WTC11 (cell line): Measurements from ENCODE around the gene DGCR2. TPM values are rescaled to one million over a fixed set of nuclear protein-coding genes. Genes with fewer than 3 reads are reported as not detected.

Experiments
- ATAC-seq: fragments of 200-7000 bp; cut with Tn5 transposase; 2 replicates; pipeline ENCODE4 v1.10.0; 2021; ENCODE audit warnings: mild to moderate bottlenecking, moderate library complexity
- CTCF ChIA-PET: fragments of 300-600 bp; sonication (Branson Sonifier 250); formaldehyde crosslinking; loops from one replicate; lab custom pipeline; 2021; ENCODE audit warnings: antibody characterized with exemption; lab: Charles Lee
- POLR2A ChIA-PET: fragments of 350-600 bp; sonication (Branson Sonifier 250); formaldehyde crosslinking; loops from one replicate; lab custom pipeline; 2021; ENCODE audit warnings: antibody characterized with exemption; lab: Charles Lee
- DNase-seq: peaks from one replicate; pipeline ENCODE4 v3.0.0; 2021; ENCODE audit warnings: low spot score
- H3K27ac Mint-ChIP-seq: 2 replicates; pipeline ENCODE4 v1.8.0; 2021; ENCODE audit warnings: mixed read lengths
- H3K27me3 Mint-ChIP-seq: 2 replicates; pipeline ENCODE4 v1.8.0; 2021; ENCODE audit warnings: low read depth, mild to moderate bottlenecking, moderate library complexity, mixed read lengths
- H3K36me3 Mint-ChIP-seq: 2 replicates; pipeline ENCODE4 v1.8.0; 2021; ENCODE audit warnings: mixed read lengths
- H3K4me1 Mint-ChIP-seq: 2 replicates; pipeline ENCODE4 v1.8.0; 2022; ENCODE audit warnings: mixed read lengths
- H3K4me3 Mint-ChIP-seq: 2 replicates; pipeline ENCODE4 v1.8.0; 2021; ENCODE audit warnings: mild to moderate bottlenecking, moderate library complexity, mixed read lengths
- H3K9me3 Mint-ChIP-seq: 2 replicates; pipeline ENCODE4 v1.8.0; 2021; ENCODE audit warnings: mixed read lengths
- ATF1 ChIP-seq: sonication (generic); formaldehyde crosslinking; IDR thresholded peaks from 2 replicates; pipeline ENCODE4 v1.8.1; 2023; ENCODE audit warnings: mild to moderate bottlenecking, moderate library complexity, missing genetic modification reagents
- CREB1 ChIP-seq: sonication (generic); formaldehyde crosslinking; IDR thresholded peaks from 2 replicates; pipeline ENCODE4 v1.8.0; 2023; ENCODE audit warnings: mild to moderate bottlenecking, missing genetic modification reagents
- CREM ChIP-seq: sonication (generic); formaldehyde crosslinking; IDR thresholded peaks from 2 replicates; pipeline ENCODE4 v1.8.1; 2022; ENCODE audit warnings: mild to moderate bottlenecking, missing genetic modification reagents, moderate library complexity
- FOXP1 ChIP-seq: sonication (generic); formaldehyde crosslinking; IDR thresholded peaks from 2 replicates; pipeline ENCODE4 v1.8.0; 2022; ENCODE audit warnings: missing genetic modification reagents, mild to moderate bottlenecking, moderate library complexity, borderline replicate concordance
- GTF2I ChIP-seq: fragments of 250-450 bp; sonication (Bioruptor Pico); conservative IDR thresholded peaks from 2 replicates; pipeline ENCODE4 v1.4.0; 2021; ENCODE audit warnings: mild to moderate bottlenecking
- JAZF1 ChIP-seq: fragments of 250-450 bp; sonication (Bioruptor Pico); IDR thresholded peaks from 2 replicates; pipeline ENCODE4 v1.9.0; 2021; ENCODE audit warnings: moderate library complexity, mild to moderate bottlenecking, inconsistent platforms
- MXD4 ChIP-seq: fragments of 250-450 bp; sonication (Bioruptor Pico); IDR thresholded peaks from 2 replicates; pipeline ENCODE4 v1.8.0; 2021; ENCODE audit warnings: mild to moderate bottlenecking, moderate library complexity, borderline replicate concordance
- NR2C2 ChIP-seq: sonication (generic); formaldehyde crosslinking; IDR thresholded peaks from 2 replicates; pipeline ENCODE4 v1.8.0; 2022; ENCODE audit warnings: mild to moderate bottlenecking, missing genetic modification reagents
- NR3C1 ChIP-seq: sonication (generic); formaldehyde crosslinking; conservative IDR thresholded peaks from 2 replicates; pipeline ENCODE4 v1.8.1; 2023; ENCODE audit warnings: low read depth, mild to moderate bottlenecking, missing genetic modification reagents
- PRRX2 ChIP-seq: fragments of 250-450 bp; sonication (Bioruptor Pico); IDR thresholded peaks from 2 replicates; pipeline ENCODE4 v1.8.0; 2021; ENCODE audit warnings: mild to moderate bottlenecking
- SOX15 ChIP-seq: fragments of 250-450 bp; sonication (Bioruptor Pico); IDR thresholded peaks from 2 replicates; pipeline ENCODE4 v1.9.0; 2021; ENCODE audit warnings: mild to moderate bottlenecking
- TEAD1 ChIP-seq: sonication (generic); formaldehyde crosslinking; IDR thresholded peaks from 2 replicates; pipeline ENCODE4 v1.8.0; 2022; ENCODE audit warnings: mild to moderate bottlenecking, missing genetic modification reagents
- total RNA-seq: library from RNA; stranded (reverse); gene quantifications from 3 replicates; pipeline ENCODE4 v1.2.3, GENCODE V29; 2021
- TF ChIP-seq, protein P1 (sequence below): sonication (generic); formaldehyde crosslinking; IDR thresholded peaks from 2 replicates; pipeline ENCODE4 v1.8.1; 2023; ENCODE audit warnings: mild to moderate bottlenecking, missing genetic modification reagents, moderate library complexity
- TF ChIP-seq, protein P2 (sequence below): sonication (generic); formaldehyde crosslinking; IDR thresholded peaks from 2 replicates; pipeline ENCODE4 v1.8.1; 2023; ENCODE audit warnings: mild to moderate bottlenecking, missing genetic modification reagents, borderline replicate concordance
- TF ChIP-seq, protein P3 (sequence below): sonication (generic); formaldehyde crosslinking; IDR thresholded peaks from 2 replicates; pipeline ENCODE4 v1.8.1; 2023; ENCODE audit warnings: mild to moderate bottlenecking, moderate library complexity, missing genetic modification reagents
- TF ChIP-seq, protein P4 (sequence below): sonication (generic); formaldehyde crosslinking; IDR thresholded peaks from 2 replicates; pipeline ENCODE4 v1.8.0; 2022; ENCODE audit warnings: missing genetic modification reagents

The DGCR2 gene
- total RNA-seq, 1 experiment from 2014 or later = 64.2 TPM

DNA sequence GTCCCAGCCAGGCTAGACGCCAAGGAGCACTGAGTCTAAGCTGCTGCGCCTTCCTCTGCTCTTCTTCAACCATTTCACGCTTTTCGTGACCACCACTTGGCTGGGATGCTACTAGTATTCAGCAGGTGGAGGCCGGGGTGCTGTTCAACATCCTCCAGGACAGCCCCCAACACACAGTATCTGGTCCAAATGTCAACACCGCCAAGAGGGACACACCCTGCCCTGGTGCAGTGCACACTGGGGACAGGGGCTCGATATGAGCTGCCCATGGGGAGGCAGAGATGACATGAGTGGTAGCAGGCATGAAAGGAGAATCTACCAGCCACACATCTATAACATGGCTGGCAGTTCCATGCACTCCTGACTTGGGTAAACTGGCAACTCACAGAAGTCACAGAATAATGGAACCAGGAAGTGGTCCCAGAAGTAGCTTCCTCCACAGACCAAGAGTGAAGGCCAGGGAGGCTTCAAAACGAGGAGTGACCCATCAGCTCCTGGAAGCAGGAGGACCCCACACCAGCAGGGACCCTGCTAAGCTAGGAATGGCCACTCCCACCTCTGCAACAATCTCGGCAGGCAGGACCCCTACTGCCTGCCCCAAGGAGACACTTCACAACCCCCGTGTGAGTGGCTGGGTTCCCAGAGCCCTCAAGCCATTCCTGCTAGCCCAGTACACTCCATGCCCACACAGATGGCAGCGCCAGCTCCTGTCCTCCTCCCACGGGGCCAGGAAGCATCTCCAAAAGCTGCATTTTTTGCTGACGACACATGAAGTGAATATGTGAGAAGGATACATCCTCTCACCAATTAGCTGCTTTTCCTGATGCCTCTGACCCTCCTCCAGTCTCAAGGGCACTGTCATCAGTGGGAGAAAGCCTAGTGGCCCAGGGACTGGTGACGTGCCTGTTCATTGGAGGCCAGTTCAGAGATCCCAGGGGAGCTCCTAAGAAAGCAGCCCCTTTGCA is 78.8 kb downstream of the DGCR2 start (continued):
- TF ChIP-seq, protein P1, sequence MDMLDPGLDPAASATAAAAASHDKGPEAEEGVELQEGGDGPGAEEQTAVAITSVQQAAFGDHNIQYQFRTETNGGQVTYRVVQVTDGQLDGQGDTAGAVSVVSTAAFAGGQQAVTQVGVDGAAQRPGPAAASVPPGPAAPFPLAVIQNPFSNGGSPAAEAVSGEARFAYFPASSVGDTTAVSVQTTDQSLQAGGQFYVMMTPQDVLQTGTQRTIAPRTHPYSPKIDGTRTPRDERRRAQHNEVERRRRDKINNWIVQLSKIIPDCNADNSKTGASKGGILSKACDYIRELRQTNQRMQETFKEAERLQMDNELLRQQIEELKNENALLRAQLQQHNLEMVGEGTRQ = no peak
- TF ChIP-seq, protein P2, sequence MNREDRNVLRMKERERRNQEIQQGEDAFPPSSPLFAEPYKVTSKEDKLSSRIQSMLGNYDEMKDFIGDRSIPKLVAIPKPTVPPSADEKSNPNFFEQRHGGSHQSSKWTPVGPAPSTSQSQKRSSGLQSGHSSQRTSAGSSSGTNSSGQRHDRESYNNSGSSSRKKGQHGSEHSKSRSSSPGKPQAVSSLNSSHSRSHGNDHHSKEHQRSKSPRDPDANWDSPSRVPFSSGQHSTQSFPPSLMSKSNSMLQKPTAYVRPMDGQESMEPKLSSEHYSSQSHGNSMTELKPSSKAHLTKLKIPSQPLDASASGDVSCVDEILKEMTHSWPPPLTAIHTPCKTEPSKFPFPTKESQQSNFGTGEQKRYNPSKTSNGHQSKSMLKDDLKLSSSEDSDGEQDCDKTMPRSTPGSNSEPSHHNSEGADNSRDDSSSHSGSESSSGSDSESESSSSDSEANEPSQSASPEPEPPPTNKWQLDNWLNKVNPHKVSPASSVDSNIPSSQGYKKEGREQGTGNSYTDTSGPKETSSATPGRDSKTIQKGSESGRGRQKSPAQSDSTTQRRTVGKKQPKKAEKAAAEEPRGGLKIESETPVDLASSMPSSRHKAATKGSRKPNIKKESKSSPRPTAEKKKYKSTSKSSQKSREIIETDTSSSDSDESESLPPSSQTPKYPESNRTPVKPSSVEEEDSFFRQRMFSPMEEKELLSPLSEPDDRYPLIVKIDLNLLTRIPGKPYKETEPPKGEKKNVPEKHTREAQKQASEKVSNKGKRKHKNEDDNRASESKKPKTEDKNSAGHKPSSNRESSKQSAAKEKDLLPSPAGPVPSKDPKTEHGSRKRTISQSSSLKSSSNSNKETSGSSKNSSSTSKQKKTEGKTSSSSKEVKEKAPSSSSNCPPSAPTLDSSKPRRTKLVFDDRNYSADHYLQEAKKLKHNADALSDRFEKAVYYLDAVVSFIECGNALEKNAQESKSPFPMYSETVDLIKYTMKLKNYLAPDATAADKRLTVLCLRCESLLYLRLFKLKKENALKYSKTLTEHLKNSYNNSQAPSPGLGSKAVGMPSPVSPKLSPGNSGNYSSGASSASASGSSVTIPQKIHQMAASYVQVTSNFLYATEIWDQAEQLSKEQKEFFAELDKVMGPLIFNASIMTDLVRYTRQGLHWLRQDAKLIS (CRISPR knock-in tag) = no peak
- TF ChIP-seq CREM (CRISPR knock-in tag) (no peak), SOX15 (CRISPR knock-in tag) (no peak), NR2C2 (CRISPR knock-in tag) (no peak)
- TF ChIP-seq, all 79 proteins: peak for 0

DNA sequence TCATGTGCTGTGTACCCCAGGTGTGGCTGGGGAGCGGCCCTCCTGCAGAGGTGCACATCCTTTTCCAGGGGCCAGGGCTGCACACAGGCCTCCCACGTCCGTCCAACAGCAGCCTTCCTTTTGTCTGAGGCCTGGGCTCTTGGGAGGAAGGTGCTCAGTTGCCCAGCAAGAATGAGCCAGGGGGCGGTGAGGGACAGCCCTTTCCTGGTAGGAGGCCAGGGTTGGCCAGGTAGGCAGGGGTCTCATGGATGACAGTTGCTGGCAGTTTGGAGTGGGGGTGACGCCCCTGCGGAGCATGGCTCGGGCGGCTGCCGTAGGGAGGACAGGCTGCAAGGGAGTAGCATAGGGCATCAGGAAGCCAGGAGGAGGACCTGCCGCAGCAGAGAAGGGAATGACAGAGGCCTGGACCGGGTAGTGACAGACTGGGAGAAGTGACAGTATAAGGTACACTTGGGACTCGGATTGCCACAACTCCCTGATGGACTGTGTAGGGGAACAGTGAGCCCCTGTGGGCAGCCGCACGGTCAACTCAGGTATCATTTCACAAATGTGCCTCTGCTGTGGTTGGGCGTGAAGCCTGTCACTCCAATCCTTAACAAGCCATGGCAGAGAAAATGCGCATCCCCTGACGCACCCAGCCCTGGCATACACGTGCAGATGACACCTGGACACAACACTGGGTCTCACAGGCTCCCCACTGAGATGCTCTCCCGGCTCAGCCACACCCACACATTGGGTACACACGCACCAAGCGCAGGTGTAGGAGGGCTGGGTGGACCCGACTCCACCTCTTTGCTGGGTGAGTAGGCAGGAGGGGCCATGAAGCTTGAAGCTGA is 79.7 kb downstream of the DGCR2 start:
- Mint-ChIP-seq H3K27me3 (no peaks in the 10 kb centered on the region), H3K4me3 (no peak overlapping the region), H3K4me1 (no peaks in the 10 kb centered on the region), H3K9me3 (no peaks in the 10 kb centered on the region), H3K36me3 (peaks cover 32% of the 10 kb centered on the region), H3K27ac (no peak overlapping the region)
- ChIA-PET CTCF (interaction anchor here (1.9 kb wide), 1 partner anchor 44 kb away, joined by 8 read pairs; no protein-coding TSS in a partner anchor), POLR2A (no interaction called here)
- no peak for ATAC-seq
- no peak for DNase-seq
- TF ChIP-seq PRRX2 (CRISPR knock-in tag) = no peak
- TF ChIP-seq ATF1 (CRISPR knock-in tag) = no peak
- TF ChIP-seq FOXP1 (CRISPR knock-in tag) = no peak
- no peak for TF ChIP-seq CREB1 (CRISPR knock-in tag)
- TF ChIP-seq, protein P3, sequence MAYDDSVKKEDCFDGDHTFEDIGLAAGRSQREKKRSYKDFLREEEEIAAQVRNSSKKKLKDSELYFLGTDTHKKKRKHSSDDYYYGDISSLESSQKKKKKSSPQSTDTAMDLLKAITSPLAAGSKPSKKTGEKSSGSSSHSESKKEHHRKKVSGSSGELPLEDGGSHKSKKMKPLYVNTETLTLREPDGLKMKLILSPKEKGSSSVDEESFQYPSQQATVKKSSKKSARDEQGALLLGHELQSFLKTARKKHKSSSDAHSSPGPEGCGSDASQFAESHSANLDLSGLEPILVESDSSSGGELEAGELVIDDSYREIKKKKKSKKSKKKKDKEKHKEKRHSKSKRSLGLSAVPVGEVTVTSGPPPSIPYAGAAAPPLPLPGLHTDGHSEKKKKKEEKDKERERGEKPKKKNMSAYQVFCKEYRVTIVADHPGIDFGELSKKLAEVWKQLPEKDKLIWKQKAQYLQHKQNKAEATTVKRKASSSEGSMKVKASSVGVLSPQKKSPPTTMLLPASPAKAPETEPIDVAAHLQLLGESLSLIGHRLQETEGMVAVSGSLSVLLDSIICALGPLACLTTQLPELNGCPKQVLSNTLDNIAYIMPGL (CRISPR knock-in tag) = no peak
- no peak for TF ChIP-seq NR3C1
- no peak for TF ChIP-seq GTF2I (CRISPR knock-in tag)
- TF ChIP-seq, protein P4, sequence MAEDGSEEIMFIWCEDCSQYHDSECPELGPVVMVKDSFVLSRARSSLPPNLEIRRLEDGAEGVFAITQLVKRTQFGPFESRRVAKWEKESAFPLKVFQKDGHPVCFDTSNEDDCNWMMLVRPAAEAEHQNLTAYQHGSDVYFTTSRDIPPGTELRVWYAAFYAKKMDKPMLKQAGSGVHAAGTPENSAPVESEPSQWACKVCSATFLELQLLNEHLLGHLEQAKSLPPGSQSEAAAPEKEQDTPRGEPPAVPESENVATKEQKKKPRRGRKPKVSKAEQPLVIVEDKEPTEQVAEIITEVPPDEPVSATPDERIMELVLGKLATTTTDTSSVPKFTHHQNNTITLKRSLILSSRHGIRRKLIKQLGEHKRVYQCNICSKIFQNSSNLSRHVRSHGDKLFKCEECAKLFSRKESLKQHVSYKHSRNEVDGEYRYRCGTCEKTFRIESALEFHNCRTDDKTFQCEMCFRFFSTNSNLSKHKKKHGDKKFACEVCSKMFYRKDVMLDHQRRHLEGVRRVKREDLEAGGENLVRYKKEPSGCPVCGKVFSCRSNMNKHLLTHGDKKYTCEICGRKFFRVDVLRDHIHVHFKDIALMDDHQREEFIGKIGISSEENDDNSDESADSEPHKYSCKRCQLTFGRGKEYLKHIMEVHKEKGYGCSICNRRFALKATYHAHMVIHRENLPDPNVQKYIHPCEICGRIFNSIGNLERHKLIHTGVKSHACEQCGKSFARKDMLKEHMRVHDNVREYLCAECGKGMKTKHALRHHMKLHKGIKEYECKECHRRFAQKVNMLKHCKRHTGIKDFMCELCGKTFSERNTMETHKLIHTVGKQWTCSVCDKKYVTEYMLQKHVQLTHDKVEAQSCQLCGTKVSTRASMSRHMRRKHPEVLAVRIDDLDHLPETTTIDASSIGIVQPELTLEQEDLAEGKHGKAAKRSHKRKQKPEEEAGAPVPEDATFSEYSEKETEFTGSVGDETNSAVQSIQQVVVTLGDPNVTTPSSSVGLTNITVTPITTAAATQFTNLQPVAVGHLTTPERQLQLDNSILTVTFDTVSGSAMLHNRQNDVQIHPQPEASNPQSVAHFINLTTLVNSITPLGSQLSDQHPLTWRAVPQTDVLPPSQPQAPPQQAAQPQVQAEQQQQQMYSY (CRISPR knock-in tag) = no peak
- no peak for TF ChIP-seq TEAD1 (CRISPR knock-in tag)
- TF ChIP-seq MXD4 (CRISPR knock-in tag) = no peak
- no peak for TF ChIP-seq JAZF1
